OCI-LY3 (cell line): ENCODE data around the gene RAD51B.

ENCODE experiments used
- CTCF ChIP-seq: fragments of 200-600, 300-600 bp; sonication (generic); IDR thresholded peaks from 2 replicates; pipeline ENCODE4 v1.5.1; 2014; ENCODE audit warnings: antibody characterized with exemption, low read length, low read depth
- EZH2phosphoT487 ChIP-seq: fragments of 200-600 bp; shearing (Covaris generic); IDR thresholded peaks from 2 replicates; pipeline ENCODE4 v1.6.1; 2018; ENCODE audit warnings: antibody characterized with exemption, mixed run types, low read depth

- TF ChIP-seq CTCF (no peak), EZH2phosphoT487 (no peak)
These were observed 307.6 kb downstream of the RAD51B start for GRCh38 chr14:68127166-68127565.
